ENCODE measurements around the gene ENGASE.

ENGASE gene

GRCh38 chr17:79039171-79039570, 35.5 kb upstream of the ENGASE start:
- no peak for DNase-seq

- no peak for DNase-seq
Measured at GRCh38 chr17:79039886-79040285, 34.7 kb upstream of the ENGASE start.

- no peak for DNase-seq
Measured at GRCh38 chr17:79041041-79041570, 33.5 kb upstream of the ENGASE start.

- no peak for DNase-seq
Measured at GRCh38 chr17:79041723-79042420, 32.8 kb upstream of the ENGASE start.

GRCh38 chr17:79042421-79043190, 32.0 kb upstream of the ENGASE start:
- peak; percentile 79 for DNase-seq

- no peak for DNase-seq
Measured at GRCh38 chr17:79043191-79043930, 31.3 kb upstream of the ENGASE start.

GRCh38 chr17:79043931-79044320, 30.7 kb upstream of the ENGASE start:
- DNase-seq = no peak

GRCh38 chr17:79044462-79044861, 30.2 kb upstream of the ENGASE start:
- no peak for DNase-seq

GRCh38 chr17:79045001-79045729, 29.5 kb upstream of the ENGASE start:
- DNase-seq = no peak

GRCh38 chr17:79045842-79046196, 28.8 kb upstream of the ENGASE start:
- peak; percentile 82 for DNase-seq

GRCh38 chr17:79046197-79046915, 28.3 kb upstream of the ENGASE start:
- DNase-seq = no peak

- DNase-seq = no peak
Measured at GRCh38 chr17:79046916-79047280, 27.7 kb upstream of the ENGASE start.

- DNase-seq = no peak
Measured at GRCh38 chr17:79047291-79047920, 27.2 kb upstream of the ENGASE start.

- DNase-seq = no peak
Measured at GRCh38 chr17:79047923-79048825, 26.4 kb upstream of the ENGASE start.

- no peak for DNase-seq
Measured at GRCh38 chr17:79048826-79049755, 25.5 kb upstream of the ENGASE start.

GRCh38 chr17:79049821-79050220, 24.8 kb upstream of the ENGASE start:
- no peak for DNase-seq

- DNase-seq = no peak
Measured at GRCh38 chr17:79050551-79050950, 24.1 kb upstream of the ENGASE start.

- DNase-seq = no peak
Measured at GRCh38 chr17:79051306-79051705, 23.3 kb upstream of the ENGASE start.

- DNase-seq = no peak
Measured at GRCh38 chr17:79052131-79052530, 22.5 kb upstream of the ENGASE start.

Measured in NCI-H345 (cell line).